Measurements from ENCODE around the gene ZNF202. TPM values are rescaled to one million over a fixed set of nuclear protein-coding genes. Genes with fewer than 3 reads are reported as not detected.

ZNF202 gene
- total RNA-seq, 1 donor from 2014 or later = 9.1 TPM

GRCh38 chr11:123681030-123681429 is 60.4 kb downstream of the ZNF202 start:
- TF ChIP-seq POLR2A (IDR thresholded peaks at IDR 0.05) = no peak
- no peak for TF ChIP-seq POLR2AphosphoS5 (IDR thresholded peaks at IDR 0.05; ENCODE audit: insufficient read depth in 1 of 2, low read depth in 1 of 2)
- TF ChIP-seq CTCF (IDR thresholded peaks at IDR 0.05) = no peak
- Histone ChIP-seq H3K4me3 (no peak overlapping the region), H3K27me3 (no peaks in the 10 kb centered on the region), H3K4me1 (no peaks in the 10 kb centered on the region), H3K9me3 (no peaks in the 10 kb centered on the region), H3K27ac (no peak overlapping the region), H3K36me3 (no peaks in the 10 kb centered on the region)
- no peak for DNase-seq (ENCODE audit: extremely low spot score in 2 of 2)
- intact Hi-C loops (cut with DNase I) = no loop called here

- Histone ChIP-seq H3K36me3 (no peaks in the 10 kb centered on the region), H3K27ac (no peak overlapping the region), H3K4me3 (no peak overlapping the region), H3K27me3 (no peaks in the 10 kb centered on the region), H3K9me3 (no peaks in the 10 kb centered on the region), H3K4me1 (no peaks in the 10 kb centered on the region)
- DNase-seq (ENCODE audit: extremely low spot score in 2 of 2) = no peak
- TF ChIP-seq POLR2AphosphoS5 (IDR thresholded peaks at IDR 0.05; ENCODE audit: insufficient read depth in 1 of 2, low read depth in 1 of 2) = no peak
- TF ChIP-seq POLR2A (IDR thresholded peaks at IDR 0.05) = no peak
- no peak for TF ChIP-seq CTCF (IDR thresholded peaks at IDR 0.05)
- intact Hi-C loops (cut with DNase I) = no loop called here
Measured at GRCh38 chr11:123678246-123678645, 63.2 kb downstream of the ZNF202 start.

- intact Hi-C loops (cut with DNase I) = no loop called here
Measured at GRCh38 chr11:123677510-123677909, 64.0 kb downstream of the ZNF202 start.

GRCh38 chr11:123674297-123674696 is 67.2 kb downstream of the ZNF202 start:
- no peak for DNase-seq (ENCODE audit: extremely low spot score in 2 of 2)
- no peak overlapping the region for H3K27ac ChIP-seq
- no peaks in the 10 kb centered on the region for H3K36me3 ChIP-seq
- no peak for TF ChIP-seq CTCF (IDR thresholded peaks at IDR 0.05)
- TF ChIP-seq POLR2AphosphoS5 (IDR thresholded peaks at IDR 0.05; ENCODE audit: insufficient read depth in 1 of 2, low read depth in 1 of 2) = no peak
- TF ChIP-seq POLR2A (IDR thresholded peaks at IDR 0.05) = no peak
- no peaks in the 10 kb centered on the region for H3K9me3 ChIP-seq
- no peak overlapping the region for H3K4me3 ChIP-seq
- no peaks in the 10 kb centered on the region for H3K27me3 ChIP-seq
- H3K4me1 ChIP-seq = no peaks in the 10 kb centered on the region
- intact Hi-C loops (cut with DNase I) = no loop called here

More at GRCh38 chr11:123677510-123677909, 64.0 kb downstream of the ZNF202 start:
- Histone ChIP-seq H3K9me3 (no peaks in the 10 kb centered on the region), H3K4me3 (no peak overlapping the region), H3K36me3 (no peaks in the 10 kb centered on the region), H3K4me1 (no peaks in the 10 kb centered on the region), H3K27ac (no peak overlapping the region), H3K27me3 (no peaks in the 10 kb centered on the region)
- TF ChIP-seq CTCF (IDR thresholded peaks at IDR 0.05) (no peak), POLR2AphosphoS5 (IDR thresholded peaks at IDR 0.05; ENCODE audit: insufficient read depth in 1 of 2, low read depth in 1 of 2) (no peak), POLR2A (IDR thresholded peaks at IDR 0.05) (no peak)
- DNase-seq (ENCODE audit: extremely low spot score in 2 of 2) = no peak

Small RNA genes lying within 50 kb of the gene (small RNA-seq; reads per million reads assigned to genes)
- gene RNU1-21P = not detected

Other genes starting within 250 kb of the ZNF202 start
- gene SCN3B, start 87.0 kb downstream of the ZNF202 start, total RNA-seq = 3.2 TPM
- gene OR6X1, start 12.9 kb upstream of the ZNF202 start, total RNA-seq = not detected
- gene OR6M1, start 64.7 kb upstream of the ZNF202 start, total RNA-seq = not detected
- not detected for gene TMEM225, start 144.0 kb upstream of the ZNF202 start, total RNA-seq
- not detected for gene OR8D4, start 160.5 kb upstream of the ZNF202 start, total RNA-seq
- not detected for gene OR4D5, start 198.0 kb upstream of the ZNF202 start, total RNA-seq
- gene OR6T1, start 202.2 kb upstream of the ZNF202 start, total RNA-seq = not detected
- not detected for gene OR10S1, start 236.1 kb upstream of the ZNF202 start, total RNA-seq

All from vagina (tissue), 2 donors.